ENCODE results near the gene DENND1A. TPM values are rescaled to one million over a fixed set of nuclear protein-coding genes. Genes with fewer than 3 reads are reported as not detected.

The DENND1A gene
- total RNA-seq, 4 donors from 2014 or later = 20.9 to 33.6 (median 23.7) TPM

GRCh38 chr9:123745451-123745850 is 184.5 kb downstream of the DENND1A start:
- Histone ChIP-seq H3K27me3 (no peaks in the 10 kb centered on the region), H3K4me1 (peaks cover 0 to 34% (median 4%) of the 10 kb centered on the region in 3 donors), H3K9me3 (no peaks in the 10 kb centered on the region), H3K4me3 (no peak overlapping the region), H3K27ac (no peak overlapping the region), H3K36me3 (no peaks in the 10 kb centered on the region)
- no peak for ATAC-seq
- 95 to 100% methylated on average over 2 of the region's 2 CpGs for whole genome bisulfite sequencing, 2 donors (ENCODE audit: low coverage in 1 of 2)
- TF ChIP-seq POLR2AphosphoS5 (IDR thresholded peaks at IDR 0.05) = no peak
- no peak for TF ChIP-seq POLR2A (IDR thresholded peaks at IDR 0.05)
- no peak for TF ChIP-seq EP300 (IDR thresholded peaks at IDR 0.05)
- TF ChIP-seq CTCF (IDR thresholded peaks at IDR 0.05) = no peak

DNA sequence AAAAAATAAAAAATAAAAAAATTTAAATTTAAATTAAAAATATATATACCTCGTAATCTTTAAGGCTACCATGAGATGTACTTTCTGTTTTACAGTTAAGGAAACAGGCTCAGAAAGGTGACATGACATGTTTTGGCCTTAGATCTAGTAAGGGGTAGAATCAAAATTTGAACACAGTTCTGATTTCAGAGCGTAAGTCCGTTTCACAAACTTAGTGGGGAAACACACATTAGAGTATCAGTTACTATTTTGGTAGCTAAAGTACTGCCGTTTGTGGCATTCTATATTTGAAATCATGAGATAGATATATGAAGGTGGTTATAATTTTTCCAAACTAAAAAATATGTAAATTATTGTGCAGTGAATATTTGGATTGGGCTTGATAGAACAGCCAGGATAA is 186.2 kb downstream of the DENND1A start:
- no peak for ATAC-seq
- no peaks in the 10 kb centered on the region for H3K36me3 ChIP-seq
- 90 to 97% methylated on average over 4 of the region's 4 CpGs for whole genome bisulfite sequencing, 2 donors (ENCODE audit: low coverage in 1 of 2)
- H3K27ac ChIP-seq = no peak overlapping the region
- H3K9me3 ChIP-seq = no peaks in the 10 kb centered on the region
- H3K4me1 ChIP-seq = peaks cover 0 to 26% (median 4%) of the 10 kb centered on the region in 3 donors
- no peaks in the 10 kb centered on the region for H3K27me3 ChIP-seq
- no peak for TF ChIP-seq POLR2A (IDR thresholded peaks at IDR 0.05)
- H3K4me3 ChIP-seq = no peak overlapping the region

GRCh38 chr9:123742009-123742767 is 187.7 kb downstream of the DENND1A start:
- no peaks in the 10 kb centered on the region for H3K36me3 ChIP-seq
- peak overlapping the region in 3 of 4 donors; percentile 35 to 52 (median 44) for H3K27ac ChIP-seq
- WGBS, 2 donors (ENCODE audit: low coverage in 1 of 2) = 5 to 43% methylated on average over 4 to 6 of the region's 7 CpGs
- peak; percentile 77 for ATAC-seq
- no peak overlapping the region for H3K4me3 ChIP-seq
- no peaks in the 10 kb centered on the region for H3K27me3 ChIP-seq
- TF ChIP-seq POLR2AphosphoS5 (IDR thresholded peaks at IDR 0.05) = peak; percentile 24
- no peak for TF ChIP-seq CTCF (IDR thresholded peaks at IDR 0.05)
- peaks cover 0 to 26% (median 4%) of the 10 kb centered on the region in 3 donors for H3K4me1 ChIP-seq
- H3K9me3 ChIP-seq = no peaks in the 10 kb centered on the region

DNA sequence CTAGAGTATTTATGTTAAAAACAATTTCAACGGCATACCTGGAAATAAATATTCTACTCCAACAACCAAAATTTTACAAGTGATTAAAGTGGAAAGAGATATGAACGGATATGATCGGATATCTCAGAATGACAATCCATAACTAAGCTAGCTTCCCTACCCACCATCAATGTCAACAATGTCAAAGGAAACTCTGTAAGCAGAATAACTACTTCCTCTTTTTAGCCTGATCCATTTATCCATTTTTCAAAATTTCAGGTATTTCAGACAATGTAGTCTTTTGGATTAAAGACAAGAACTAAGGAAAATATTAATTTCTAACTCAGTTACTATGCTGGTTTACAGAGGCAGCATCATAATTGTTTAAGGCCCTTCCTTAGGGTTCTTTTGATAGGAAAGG is 188.7 kb downstream of the DENND1A start:
- WGBS, 2 donors (ENCODE audit: low coverage in 1 of 2) = 71 to 74% methylated on average over 3 of the region's 3 CpGs
- Histone ChIP-seq H3K4me1 (peaks cover 0 to 26% (median 4%) of the 10 kb centered on the region in 3 donors), H3K27me3 (no peaks in the 10 kb centered on the region), H3K36me3 (no peaks in the 10 kb centered on the region), H3K4me3 (no peak overlapping the region), H3K27ac (peak overlapping the region in 2 of 4 donors; percentile 44 to 52), H3K9me3 (no peaks in the 10 kb centered on the region)
- TF ChIP-seq POLR2A (IDR thresholded peaks at IDR 0.05) (no peak), CTCF (IDR thresholded peaks at IDR 0.05) (no peak), EP300 (IDR thresholded peaks at IDR 0.05) (no peak), POLR2AphosphoS5 (IDR thresholded peaks at IDR 0.05) (no peak)
- ATAC-seq = no peak

DNA sequence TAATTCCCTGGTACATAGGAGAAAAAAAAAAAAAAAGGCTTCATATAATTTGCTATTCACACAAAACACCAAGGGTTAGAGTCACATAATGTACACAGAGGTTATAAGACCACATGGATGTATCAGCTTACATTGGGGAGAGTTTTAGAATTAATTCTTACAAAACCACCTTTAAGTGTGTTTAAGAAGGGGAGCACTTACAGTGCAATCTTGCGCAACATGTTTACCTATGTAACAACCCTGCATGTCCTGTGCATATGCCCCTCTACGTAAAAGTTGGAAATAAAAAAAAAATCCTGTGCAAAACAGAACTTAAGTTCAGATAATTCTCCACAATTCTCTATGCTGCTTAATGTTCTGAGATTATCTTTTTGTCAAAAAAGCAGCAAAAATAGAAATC is 190.0 kb downstream of the DENND1A start:
- 88 to 97% methylated on average over 2 of the region's 2 CpGs for WGBS, 2 donors (ENCODE audit: low coverage in 1 of 2)

More for the DNA sequence above, 190.0 kb downstream of the DENND1A start:
- no peaks in the 10 kb centered on the region for H3K36me3 ChIP-seq
- TF ChIP-seq POLR2A (IDR thresholded peaks at IDR 0.05) (no peak), POLR2AphosphoS5 (IDR thresholded peaks at IDR 0.05) (no peak), CTCF (IDR thresholded peaks at IDR 0.05) (no peak), EP300 (IDR thresholded peaks at IDR 0.05) (no peak)
- ATAC-seq = no peak
- H3K9me3 ChIP-seq = no peaks in the 10 kb centered on the region
- no peak overlapping the region for H3K27ac ChIP-seq
- H3K27me3 ChIP-seq = no peaks in the 10 kb centered on the region
- H3K4me3 ChIP-seq = no peak overlapping the region
- H3K4me1 ChIP-seq = peaks cover 0 to 26% (median 4%) of the 10 kb centered on the region in 3 donors
